ENCODE measurements around the gene YJEFN3. TPM values are rescaled to one million over a fixed set of nuclear protein-coding genes. Genes with fewer than 3 reads are reported as not detected.

YJEFN3 gene
- total and polyA plus RNA-seq, 10 of the 15 experiments (the other 5 are each of a cell fraction or from before 2014, with no cell fraction given) = 0.05 to 6.9 (median 3.5) TPM

- Histone ChIP-seq H3K79me2 (ENCODE audit: control insufficient read depth, insufficient read depth, low read length) (peaks cover 38% of the 10 kb centered on the region), H2AFZ (ENCODE audit: control insufficient read depth, low read depth, low read length) (peak within 1 kb of the TSS; percentile 96), H3K27ac (ENCODE audit: control insufficient read depth, insufficient read depth) (peak within 1 kb of the TSS; percentile 93), H3K4me2 (ENCODE audit: control insufficient read depth, insufficient read depth) (peak within 1 kb of the TSS; percentile 98), H4K20me1 (ENCODE audit: control insufficient read depth, insufficient read depth) (no peaks in the 10 kb centered on the region), H3K4me1 (ENCODE audit: control insufficient read depth, insufficient read depth, low read length) (peaks cover 9% of the 10 kb centered on the region; the same call in 1 of the 2 replicates), H3K4me3 (peak within 1 kb of the TSS; percentile 85), H3K27me3 (replicated peaks in 1 of 2; ENCODE audit: control insufficient read depth in 2 of 2, insufficient read depth in 2 of 2, low read length in 1 of 2) (no peaks in the 10 kb centered on the region), H3K36me3 (ENCODE audit: control insufficient read depth in 2 of 2, insufficient read depth in 2 of 2, low read length in 1 of 2) (peaks cover 5 to 6% of the 10 kb centered on the region in 2 experiments; a peak in 3 of 4 replicates), H3K9me3 (replicated peaks; ENCODE audit: control insufficient read depth, insufficient read depth, low read length) (peaks cover 2% of the 10 kb centered on the region; the same call in 1 of the 3 replicates), H3K9ac (ENCODE audit: control insufficient read depth, insufficient read depth, low read length) (peak within 1 kb of the TSS; percentile 95)
- intact Hi-C loops (cut with micrococcal nuclease; ENCODE audit: unreplicated experiment) (no loop called here), in situ Hi-C loops (cut with MboI) (no loop called here)
- ChIA-PET CTCF (interaction anchor here (0.8 to 3.0 kb wide), 7 partner anchors 9 to 143 kb away, joined by 3 to 11 read pairs (median 4); partner anchors contain the start of gene GMIP), POLR2A (interaction anchor here (0.5 to 1.6 kb wide), 10 partner anchors 9 to 152 kb away, joined by 3 to 5 read pairs (median 4); no protein-coding TSS in a partner anchor), RAD21 (ENCODE audit: unreplicated experiment) (interaction anchor here (1.0 to 1.5 kb wide), 4 partner anchors 26 to 151 kb away, joined by 3 to 6 read pairs (median 4); partner anchors contain the start of gene GATAD2A), SMC1A (ENCODE audit: uncharacterized antibody, unreplicated experiment) (interaction anchor here (0.9 to 1.7 kb wide), 3 partner anchors 11 to 151 kb away, joined by 4 to 8 read pairs (median 6); no protein-coding TSS in a partner anchor)
- ATAC-seq = peak; percentile 94
- 6% methylated on average over 61 of the region's 61 CpGs for WGBS (ENCODE audit: insufficient coverage, insufficient replicate concordance, low lambda C conversion rate, missing lambda C conversion rate)
- BruUV-seq (replicated peaks) = TSS peak; percentile 94
- peak; percentile 82 for FAIRE-seq
- DNase-seq (ENCODE audit: low read depth, low spot score) = peak; percentile 89
- TF ChIP-seq ASH2L (IDR thresholded peaks at IDR 0.05; ENCODE audit: borderline replicate concordance, low read depth) (no peak), NFYB (IDR thresholded peaks at IDR 0.05; ENCODE audit: insufficient read depth, low read depth, low read length) (no peak), BMI1 (IDR thresholded peaks at IDR 0.05; ENCODE audit: borderline replicate concordance) (no peak), ZBTB4 (CRISPR knock-in tag; IDR thresholded peaks at IDR 0.05) (no peak), KDM1A (IDR thresholded peaks at IDR 0.05; ENCODE audit: borderline replicate concordance) (no peak), SPI1 (IDR thresholded peaks at IDR 0.05; ENCODE audit: borderline replicate concordance, insufficient read depth, low read depth, low read length) (peak; percentile 60; the same call in 1 of the 2 replicates), BACH1 (IDR thresholded peaks at IDR 0.05; ENCODE audit: borderline replicate concordance) (0 out of 2 replicates have a peak, but pooled peaks have one; percentile 22), TARDBP (IDR thresholded peaks at IDR 0.05; ENCODE audit: borderline replicate concordance) (peak; percentile 16; the same call in 1 of the 2 replicates), GABPA (IDR thresholded peaks at IDR 0.05; ENCODE audit: low read depth) (peak; percentile 97), REST (IDR thresholded peaks at IDR 0.05; ENCODE audit: low read depth, low read length) (0 out of 2 replicates have a peak, but pooled peaks have one; percentile 12), ZNF207 (IDR thresholded peaks at IDR 0.05; ENCODE audit: borderline replicate concordance) (peak; percentile 82; the same call in 1 of the 2 replicates), PML (IDR thresholded peaks at IDR 0.05; ENCODE audit: low read length) (0 out of 2 replicates have a peak, but pooled peaks have one; percentile 66), FOXM1 (IDR thresholded peaks at IDR 0.05; ENCODE audit: low read depth, low read length) (no peak)
Measured at GRCh38 chr19:19515642-19516519, 12.8 kb upstream of the YJEFN3 start, which contains the start of gene NDUFA13. NDUFA13 (plus strand) TSS chr19:19516225; CDS start chr19:19516239, 14 bp downstream.

All from GM12878 (cell line).